ENCODE results near the gene MXRA7.

GRCh38 chr17:76671123-76671911, 39.4 kb downstream of the MXRA7 start:
- TF ChIP-seq POLR2AphosphoS5 (IDR thresholded peaks at IDR 0.05), result peak in 1 of 3 donors; percentile 13
- no peak for TF ChIP-seq EP300 (IDR thresholded peaks at IDR 0.05)
